ENCODE data around the gene HOXC13. TPM values are rescaled to one million over a fixed set of nuclear protein-coding genes. Genes with fewer than 3 reads are reported as not detected.

The HOXC13 gene
- total RNA-seq, 1 experiment from 2014 or later: not detected

GRCh38 chr12:53927220-53928029 lies 11.2 kb upstream of the HOXC13 start:
- no peaks in the 10 kb centered on the region for H4K20me1 ChIP-seq (ENCODE audit: insufficient read depth, low read depth, low read length)
- no peak overlapping the region for H3K4me2 ChIP-seq (ENCODE audit: low read depth, low read length, poor library complexity, severe bottlenecking)
- H3K4me1 ChIP-seq (ENCODE audit: low read length): no peaks in the 10 kb centered on the region
- no peaks in the 10 kb centered on the region for H3K27me3 ChIP-seq (ENCODE audit: low read length)
- no peaks in the 10 kb centered on the region for H3K36me3 ChIP-seq (ENCODE audit: insufficient read depth, low read length)
- no peaks in the 10 kb centered on the region for H3K9me2 ChIP-seq (replicated peaks; ENCODE audit: insufficient read depth, low read length)
- no peak for DNase-seq
- H3K9ac ChIP-seq (ENCODE audit: low read length): no peak overlapping the region
- no peaks in the 10 kb centered on the region for H3K9me3 ChIP-seq (ENCODE audit: low read length)
- no peak overlapping the region for H3K4me3 ChIP-seq (ENCODE audit: low read length)
- no peak overlapping the region for H3K27ac ChIP-seq (ENCODE audit: low read length)
- no peak overlapping the region for H2AFZ ChIP-seq (ENCODE audit: low read length)
- H3K79me2 ChIP-seq (ENCODE audit: low read length): no peaks in the 10 kb centered on the region

- Histone ChIP-seq H3K27me3 (ENCODE audit: low read length) (no peaks in the 10 kb centered on the region), H3K4me1 (ENCODE audit: low read length) (no peaks in the 10 kb centered on the region), H3K9ac (ENCODE audit: low read length) (no peak overlapping the region), H3K4me3 (ENCODE audit: low read length) (no peak overlapping the region), H4K20me1 (ENCODE audit: insufficient read depth, low read depth, low read length) (no peaks in the 10 kb centered on the region), H3K79me2 (ENCODE audit: low read length) (no peaks in the 10 kb centered on the region), H2AFZ (ENCODE audit: low read length) (no peak overlapping the region), H3K4me2 (ENCODE audit: low read depth, low read length, poor library complexity, severe bottlenecking) (no peak overlapping the region), H3K27ac (ENCODE audit: low read length) (no peak overlapping the region), H3K9me3 (ENCODE audit: low read length) (no peaks in the 10 kb centered on the region), H3K36me3 (ENCODE audit: insufficient read depth, low read length) (no peaks in the 10 kb centered on the region), H3K9me2 (replicated peaks; ENCODE audit: insufficient read depth, low read length) (no peaks in the 10 kb centered on the region)
- no peak for DNase-seq
These were observed 10.4 kb upstream of the HOXC13 start for GRCh38 chr12:53928054-53928835.

DNA sequence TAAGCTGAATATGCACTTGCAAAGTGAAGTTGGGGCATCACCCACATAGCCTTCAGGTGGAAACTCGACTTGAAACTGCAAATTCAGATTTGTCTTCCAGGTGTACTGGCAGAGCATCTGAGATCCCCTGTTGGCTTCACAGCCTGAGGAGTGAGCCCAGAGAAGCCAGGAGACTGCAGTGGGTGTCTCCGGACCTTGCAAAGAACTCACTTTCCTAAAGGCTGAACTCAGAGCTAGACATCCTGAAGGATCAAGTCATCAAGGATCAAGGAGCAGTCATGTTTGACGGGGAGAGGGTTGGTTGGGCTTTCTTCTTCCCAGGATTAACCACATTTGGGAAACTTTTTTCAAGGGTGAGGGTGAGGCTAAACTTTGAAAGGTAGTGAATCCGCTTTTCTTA lies 9.1 kb upstream of the HOXC13 start:
- H3K36me3 ChIP-seq (ENCODE audit: insufficient read depth, low read length): no peaks in the 10 kb centered on the region
- no peak overlapping the region for H2AFZ ChIP-seq (ENCODE audit: low read length)
- H4K20me1 ChIP-seq (ENCODE audit: insufficient read depth, low read depth, low read length): no peaks in the 10 kb centered on the region
- no peaks in the 10 kb centered on the region for H3K79me2 ChIP-seq (ENCODE audit: low read length)
- H3K9me3 ChIP-seq (ENCODE audit: low read length): no peaks in the 10 kb centered on the region
- no peaks in the 10 kb centered on the region for H3K27me3 ChIP-seq (ENCODE audit: low read length)
- no peaks in the 10 kb centered on the region for H3K4me1 ChIP-seq (ENCODE audit: low read length)
- no peak overlapping the region for H3K4me3 ChIP-seq (ENCODE audit: low read length)
- no peak for DNase-seq
- H3K27ac ChIP-seq (ENCODE audit: low read length): no peak overlapping the region
- H3K4me2 ChIP-seq (ENCODE audit: low read depth, low read length, poor library complexity, severe bottlenecking): no peak overlapping the region
- H3K9me2 ChIP-seq (replicated peaks; ENCODE audit: insufficient read depth, low read length): no peaks in the 10 kb centered on the region
- H3K9ac ChIP-seq (ENCODE audit: low read length): no peak overlapping the region

DNA sequence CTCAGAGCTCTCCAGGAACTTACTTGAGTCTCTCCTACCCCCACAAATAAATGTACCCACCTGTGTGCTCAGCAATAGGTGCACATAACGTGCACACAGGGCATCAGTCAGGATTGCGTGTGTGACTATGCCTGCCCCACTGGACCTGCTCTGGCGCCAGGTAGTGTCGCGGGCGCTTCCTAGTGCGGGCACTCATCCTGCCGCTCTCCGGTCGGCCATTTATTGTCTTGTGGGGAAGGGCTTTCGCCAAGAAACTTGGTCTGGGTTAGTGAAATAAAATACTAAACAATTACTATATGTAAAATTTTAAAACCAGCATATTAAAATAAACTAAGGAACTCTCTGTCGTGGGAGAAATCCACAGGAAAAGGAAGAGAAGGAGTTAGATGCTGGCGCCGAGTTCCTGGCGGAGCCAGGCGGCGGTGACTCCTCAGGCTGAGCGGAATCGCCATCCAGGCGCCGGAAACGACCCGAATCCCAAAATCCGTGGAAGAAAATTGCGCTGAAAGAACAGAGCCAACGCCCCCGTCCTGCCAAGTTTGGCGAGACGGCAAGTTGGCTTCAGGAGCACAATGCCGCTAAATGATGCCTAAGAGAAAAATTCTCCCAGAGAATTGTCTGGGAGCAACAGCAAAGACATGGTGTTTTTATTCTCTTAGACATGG lies 7.9 kb upstream of the HOXC13 start:
- Histone ChIP-seq H3K27ac (ENCODE audit: low read length) (no peak overlapping the region), H3K79me2 (ENCODE audit: low read length) (no peaks in the 10 kb centered on the region), H2AFZ (ENCODE audit: low read length) (no peak overlapping the region), H4K20me1 (ENCODE audit: insufficient read depth, low read depth, low read length) (no peaks in the 10 kb centered on the region), H3K9ac (ENCODE audit: low read length) (no peak overlapping the region), H3K4me1 (ENCODE audit: low read length) (peaks cover 8% of the 10 kb centered on the region), H3K36me3 (ENCODE audit: insufficient read depth, low read length) (no peaks in the 10 kb centered on the region), H3K4me2 (ENCODE audit: low read depth, low read length, poor library complexity, severe bottlenecking) (no peak overlapping the region), H3K4me3 (ENCODE audit: low read length) (no peak overlapping the region), H3K27me3 (ENCODE audit: low read length) (no peaks in the 10 kb centered on the region), H3K9me3 (ENCODE audit: low read length) (no peaks in the 10 kb centered on the region), H3K9me2 (replicated peaks; ENCODE audit: insufficient read depth, low read length) (no peaks in the 10 kb centered on the region)
- no peak for DNase-seq

DNA sequence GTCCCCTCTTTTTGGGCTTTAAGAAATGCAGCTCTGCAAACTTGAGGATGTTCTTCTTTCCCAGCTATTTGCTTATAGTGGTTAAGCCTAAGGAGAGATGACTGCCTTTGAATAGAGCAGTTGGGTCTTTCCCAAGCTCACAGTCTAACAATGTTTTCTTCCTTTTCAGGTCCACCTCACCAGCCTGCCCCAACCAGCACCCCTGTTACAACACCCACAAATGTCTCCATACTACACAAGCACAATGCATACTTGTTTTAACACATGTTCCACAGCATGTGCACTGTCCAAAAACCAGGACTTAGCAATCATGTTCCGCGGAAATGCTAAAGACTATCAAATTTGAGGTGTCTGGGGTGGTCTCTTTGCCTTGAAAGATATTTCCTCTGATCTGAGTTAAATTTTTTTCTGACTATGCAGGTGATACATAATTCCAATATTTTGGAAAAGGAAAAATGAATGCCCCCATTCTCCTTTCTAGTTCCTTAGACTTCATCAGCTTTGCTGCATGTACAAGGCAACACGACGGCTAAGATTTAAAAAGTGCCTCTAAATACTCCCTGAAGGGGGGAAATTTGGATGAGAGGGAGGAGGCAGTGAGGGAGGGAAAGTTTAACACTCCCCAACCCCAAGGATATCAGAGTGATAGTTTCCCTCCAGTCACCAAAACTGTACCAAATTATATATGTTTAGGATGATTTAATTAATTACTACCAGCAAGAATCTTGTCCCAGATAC lies 6.6 kb upstream of the HOXC13 start:
- no peaks in the 10 kb centered on the region for H4K20me1 ChIP-seq (ENCODE audit: insufficient read depth, low read depth, low read length)
- no peak overlapping the region for H3K4me2 ChIP-seq (ENCODE audit: low read depth, low read length, poor library complexity, severe bottlenecking)
- H3K79me2 ChIP-seq (ENCODE audit: low read length): no peaks in the 10 kb centered on the region
- H3K4me3 ChIP-seq (ENCODE audit: low read length): no peak overlapping the region
- no peak overlapping the region for H2AFZ ChIP-seq (ENCODE audit: low read length)
- H3K9me3 ChIP-seq (ENCODE audit: low read length): no peaks in the 10 kb centered on the region
- no peak overlapping the region for H3K9ac ChIP-seq (ENCODE audit: low read length)
- no peaks in the 10 kb centered on the region for H3K27me3 ChIP-seq (ENCODE audit: low read length)
- H3K4me1 ChIP-seq (ENCODE audit: low read length): peaks cover 9% of the 10 kb centered on the region
- no peaks in the 10 kb centered on the region for H3K9me2 ChIP-seq (replicated peaks; ENCODE audit: insufficient read depth, low read length)
- H3K27ac ChIP-seq (ENCODE audit: low read length): no peak overlapping the region
- DNase-seq: no peak
- H3K36me3 ChIP-seq (ENCODE audit: insufficient read depth, low read length): no peaks in the 10 kb centered on the region

- no peaks in the 10 kb centered on the region for H4K20me1 ChIP-seq (ENCODE audit: insufficient read depth, low read depth, low read length)
- H3K4me3 ChIP-seq (ENCODE audit: low read length): no peak overlapping the region
- no peaks in the 10 kb centered on the region for H3K9me3 ChIP-seq (ENCODE audit: low read length)
- H3K36me3 ChIP-seq (ENCODE audit: insufficient read depth, low read length): no peaks in the 10 kb centered on the region
- no peak overlapping the region for H3K4me2 ChIP-seq (ENCODE audit: low read depth, low read length, poor library complexity, severe bottlenecking)
- peaks cover 9% of the 10 kb centered on the region for H3K4me1 ChIP-seq (ENCODE audit: low read length)
- H3K9ac ChIP-seq (ENCODE audit: low read length): no peak overlapping the region
- no peaks in the 10 kb centered on the region for H3K79me2 ChIP-seq (ENCODE audit: low read length)
- no peak overlapping the region for H3K27ac ChIP-seq (ENCODE audit: low read length)
- H3K9me2 ChIP-seq (replicated peaks; ENCODE audit: insufficient read depth, low read length): no peaks in the 10 kb centered on the region
- H3K27me3 ChIP-seq (ENCODE audit: low read length): no peaks in the 10 kb centered on the region
- H2AFZ ChIP-seq (ENCODE audit: low read length): no peak overlapping the region
- no peak for DNase-seq
These were observed 5.7 kb upstream of the HOXC13 start for GRCh38 chr12:53932915-53933314.

- H3K9me2 ChIP-seq (replicated peaks; ENCODE audit: insufficient read depth, low read length): no peaks in the 10 kb centered on the region
- H2AFZ ChIP-seq (ENCODE audit: low read length): no peak overlapping the region
- H3K4me2 ChIP-seq (ENCODE audit: low read depth, low read length, poor library complexity, severe bottlenecking): no peak overlapping the region
- H3K79me2 ChIP-seq (ENCODE audit: low read length): no peaks in the 10 kb centered on the region
- no peak overlapping the region for H3K9ac ChIP-seq (ENCODE audit: low read length)
- H4K20me1 ChIP-seq (ENCODE audit: insufficient read depth, low read depth, low read length): no peaks in the 10 kb centered on the region
- H3K9me3 ChIP-seq (ENCODE audit: low read length): no peaks in the 10 kb centered on the region
- H3K4me3 ChIP-seq (ENCODE audit: low read length): no peak overlapping the region
- H3K4me1 ChIP-seq (ENCODE audit: low read length): peaks cover 9% of the 10 kb centered on the region
- H3K27ac ChIP-seq (ENCODE audit: low read length): no peak overlapping the region
- H3K36me3 ChIP-seq (ENCODE audit: insufficient read depth, low read length): no peaks in the 10 kb centered on the region
- no peak for DNase-seq
- no peaks in the 10 kb centered on the region for H3K27me3 ChIP-seq (ENCODE audit: low read length)
These were observed 3.0 kb upstream of the HOXC13 start for GRCh38 chr12:53935383-53936341.
